T-helper 17 cell (primary cell): ENCODE measurements around the gene PXN. TPM values are rescaled to one million over a fixed set of nuclear protein-coding genes. Genes with fewer than 3 reads are reported as not detected.

Source experiments
- ATAC-seq: fragments of 150-1000 bp; cut with Tn5 transposase; 2 replicates; pipeline ENCODE4 v1.10.0; 2021; ENCODE audit warnings: mild to moderate bottlenecking, moderate library complexity
- DNase-seq, 3 donors: peaks; one replicate each; pipeline versions ENCODE4 v3.0.0 to v3.0.0-alpha.2; 2020 to 2021
- H3K9me3 ChIP-seq: one replicate; pipeline ENCODE4 v1.7.0; 2013; ENCODE audit warnings: low read length, mild to moderate bottlenecking; ENCODE audit not compliant: control insufficient read depth, poor library complexity, severe bottlenecking
- H3K27ac Mint-ChIP-seq: one replicate; pipeline ENCODE4 v1.8.0; 2022; ENCODE audit warnings: mild to moderate bottlenecking, moderate library complexity, mixed read lengths
- H3K27me3 Mint-ChIP-seq: one replicate; pipeline ENCODE4 v1.8.0; 2022; ENCODE audit warnings: mixed read lengths
- H3K36me3 Mint-ChIP-seq: one replicate; pipeline ENCODE4 v1.8.0; 2022; ENCODE audit warnings: low read depth, mixed read lengths
- H3K4me1 Mint-ChIP-seq: one replicate; pipeline ENCODE4 v1.8.0; 2022; ENCODE audit warnings: mild to moderate bottlenecking, mixed read lengths
- H3K4me3 Mint-ChIP-seq: one replicate; pipeline ENCODE4 v1.8.0; 2022; ENCODE audit warnings: mild to moderate bottlenecking, moderate library complexity, mixed read lengths
- total RNA-seq, 4 donors: library from RNA in 2 of 4; stranded (reverse) in 2 of 4; gene quantifications; one replicate each; pipeline ENCODE4 v1.2.3 and lab custom pipeline; 2022 to 2026

PXN gene
- total RNA-seq, 2 donors from 2014 or later: 155 to 190 TPM

DNA sequence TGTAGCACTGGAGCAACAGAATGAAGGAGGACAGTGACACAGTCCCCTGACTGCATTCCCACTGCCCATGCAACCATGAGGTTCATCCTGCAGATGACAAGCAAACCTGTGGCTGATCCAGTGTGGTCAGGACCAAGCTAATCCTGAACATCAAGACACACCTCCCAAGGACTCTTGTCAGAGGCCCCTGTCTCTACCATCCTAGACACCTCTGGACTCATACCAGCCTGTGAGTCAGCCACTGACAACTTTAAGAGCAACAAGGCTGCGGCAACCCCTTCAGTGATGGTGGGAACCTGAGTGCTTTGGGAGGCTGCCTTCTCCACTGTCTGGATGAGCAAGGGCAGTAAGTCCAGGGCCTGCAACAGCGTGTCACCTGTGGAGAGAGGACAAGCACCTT, 95.6 kb downstream of the PXN start:
- Mint-ChIP-seq H3K4me1 (no peaks in the 10 kb centered on the region), H3K36me3 (peaks cover 6% of the 10 kb centered on the region), H3K4me3 (no peak overlapping the region), H3K27ac (no peak overlapping the region), H3K27me3 (no peaks in the 10 kb centered on the region)
- no peak for DNase-seq
- ATAC-seq: no peak
- H3K9me3 ChIP-seq: no peaks in the 10 kb centered on the region

DNA sequence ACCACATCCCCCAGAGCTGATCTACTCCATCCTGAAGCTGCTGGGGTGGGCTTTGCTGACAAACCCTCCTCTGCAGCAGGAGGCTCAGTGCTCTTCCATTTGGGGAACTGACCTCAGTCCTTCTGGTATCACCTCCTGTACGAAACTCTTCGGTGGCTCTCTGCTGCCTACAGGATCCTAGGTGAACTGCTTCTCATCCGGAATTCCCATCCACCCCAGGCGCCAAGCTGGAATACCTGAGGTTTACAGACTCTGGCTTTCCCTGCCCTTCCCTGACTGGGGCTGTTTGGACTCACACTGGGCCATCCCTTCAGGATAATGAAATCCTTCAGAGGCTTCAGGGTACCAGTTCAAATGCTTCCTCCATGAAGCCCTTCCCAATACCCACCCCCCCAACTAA, 97.2 kb downstream of the PXN start:
- H3K27ac Mint-ChIP-seq: no peak overlapping the region
- H3K4me1 Mint-ChIP-seq: no peaks in the 10 kb centered on the region
- H3K36me3 Mint-ChIP-seq: peaks cover 6% of the 10 kb centered on the region

DNA sequence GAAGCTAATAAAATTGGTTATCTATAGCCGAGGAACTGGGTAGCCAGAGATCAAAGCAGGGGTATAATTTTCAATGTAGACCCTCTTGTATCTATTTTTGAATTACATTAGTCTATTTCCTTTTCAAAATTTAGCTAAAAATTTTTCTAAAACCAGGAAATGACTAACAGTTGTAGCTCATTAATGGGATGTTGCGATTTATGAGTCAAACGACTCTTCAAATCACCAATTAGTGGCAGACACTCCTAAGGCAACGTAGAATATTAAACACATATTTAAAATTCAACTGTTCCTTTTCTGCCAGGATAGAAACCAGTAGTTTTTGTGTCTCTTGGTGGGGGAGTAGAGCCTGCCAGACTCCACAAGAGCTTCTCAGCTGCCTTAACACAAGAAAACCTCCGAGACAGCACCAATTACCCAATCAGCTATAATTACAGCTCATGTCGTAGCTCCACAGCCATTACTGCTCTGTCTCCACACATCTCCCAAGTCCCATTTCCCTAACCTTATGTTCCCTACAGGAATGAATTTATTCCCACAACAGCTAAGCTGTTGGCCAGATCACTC, 97.9 kb downstream of the PXN start:
- Mint-ChIP-seq H3K4me3 (no peak overlapping the region), H3K27me3 (no peaks in the 10 kb centered on the region), H3K36me3 (peaks cover 6% of the 10 kb centered on the region), H3K27ac (no peak overlapping the region), H3K4me1 (no peaks in the 10 kb centered on the region)
- ATAC-seq: no peak
- no peak for DNase-seq
- H3K9me3 ChIP-seq: no peaks in the 10 kb centered on the region

More for the DNA sequence above, 97.2 kb downstream of the PXN start:
- DNase-seq (no peak), ATAC-seq (no peak)
- Mint-ChIP-seq H3K4me3 (no peak overlapping the region), H3K27me3 (no peaks in the 10 kb centered on the region)
- H3K9me3 ChIP-seq: no peaks in the 10 kb centered on the region

DNA sequence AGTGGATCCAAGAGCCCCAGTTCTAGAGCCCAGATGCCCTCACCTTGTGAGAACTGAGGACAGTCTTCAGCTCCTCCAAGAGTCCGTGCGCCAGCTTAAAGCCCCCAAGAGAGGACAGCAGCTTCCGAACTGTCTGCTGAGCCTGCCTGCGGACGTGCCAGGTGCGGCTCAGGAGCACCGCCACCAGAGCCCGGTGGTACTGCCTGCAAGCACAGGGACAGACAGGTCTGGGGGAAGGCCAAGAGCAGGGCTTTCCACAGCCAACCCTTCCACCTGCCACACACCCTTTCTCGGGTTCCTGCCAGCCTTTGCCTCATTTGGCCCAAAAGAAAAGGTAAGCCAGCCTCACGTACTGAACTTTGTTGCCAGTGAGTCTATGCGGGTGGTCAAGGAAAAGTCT, 101.2 kb downstream of the PXN start:
- Mint-ChIP-seq H3K4me3 (no peak overlapping the region), H3K27ac (no peak overlapping the region), H3K4me1 (peaks cover 3% of the 10 kb centered on the region), H3K27me3 (no peaks in the 10 kb centered on the region), H3K36me3 (peaks cover 12% of the 10 kb centered on the region)
- H3K9me3 ChIP-seq: no peaks in the 10 kb centered on the region
- no peak for DNase-seq
- no peak for ATAC-seq

DNA sequence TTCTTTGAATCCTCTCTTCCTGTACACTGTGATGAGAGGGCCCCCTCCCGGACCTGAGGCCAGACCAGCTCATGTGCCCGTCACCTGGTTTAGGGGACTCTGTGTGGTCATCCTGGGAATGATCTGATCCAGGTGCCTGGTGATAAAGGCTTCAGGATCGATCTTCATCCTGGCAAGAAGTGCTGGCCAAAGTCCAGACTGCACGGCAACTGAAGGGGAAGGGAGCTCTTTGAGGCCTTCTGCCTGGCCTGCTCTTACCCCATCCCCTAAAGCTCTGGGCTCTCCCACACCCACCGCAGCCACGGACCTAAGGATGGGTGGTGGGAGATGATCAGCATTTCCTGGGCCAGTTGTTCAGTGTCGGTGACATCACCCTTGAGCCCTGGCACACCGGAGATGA, 102.8 kb downstream of the PXN start:
- H3K9me3 ChIP-seq: no peaks in the 10 kb centered on the region
- Mint-ChIP-seq H3K36me3 (peaks cover 9% of the 10 kb centered on the region), H3K4me3 (no peak overlapping the region), H3K27ac (no peak overlapping the region), H3K4me1 (peaks cover 4% of the 10 kb centered on the region), H3K27me3 (no peaks in the 10 kb centered on the region)
- ATAC-seq: no peak
- DNase-seq: no peak

DNA sequence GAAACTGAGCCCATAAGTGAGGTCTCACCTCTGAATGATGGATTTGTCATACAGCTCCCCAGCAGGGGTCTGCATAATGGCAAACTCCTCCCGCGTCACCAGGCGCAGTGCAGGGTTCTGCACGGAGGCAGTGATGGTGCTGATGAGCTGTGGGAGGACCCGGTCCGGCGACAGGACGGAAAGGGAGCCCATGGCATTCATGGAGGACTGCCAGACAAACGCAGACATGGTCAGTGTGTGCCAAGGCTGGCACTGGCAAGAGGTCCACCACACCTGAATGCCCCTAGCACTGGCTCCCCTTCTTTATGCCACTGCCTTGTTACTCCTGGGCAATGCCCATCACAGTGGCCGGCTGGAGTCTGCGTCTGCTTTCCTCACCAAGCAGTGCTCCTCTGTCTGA, 103.7 kb downstream of the PXN start:
- H3K36me3 Mint-ChIP-seq: peaks cover 11% of the 10 kb centered on the region
- no peak for DNase-seq

More for the DNA sequence above, 103.7 kb downstream of the PXN start:
- Mint-ChIP-seq H3K4me3 (no peak overlapping the region), H3K27ac (no peak overlapping the region), H3K4me1 (peaks cover 8% of the 10 kb centered on the region), H3K27me3 (no peaks in the 10 kb centered on the region)
- no peak for ATAC-seq
- H3K9me3 ChIP-seq: no peaks in the 10 kb centered on the region

Other genes with a start within 250 kb of the PXN start
- gene RAB35, start 149.0 kb downstream of the PXN start, total RNA-seq: 10 to 100 TPM; 53.3 to 64.9 TPM
- 100 to 1,000 TPM; 150 to 163 TPM for gene GCN1, start 71.0 kb downstream of the PXN start, total RNA-seq
- 1,000 to 10,000 TPM; 2,187 to 2,381 TPM for gene RPLP0, start 64.6 kb downstream of the PXN start, total RNA-seq
- gene RNU4-2, start 26.2 kb upstream of the PXN start, total RNA-seq: over 10,000 TPM; 12,026 to 15,039 TPM
- gene RNU4-1, start 27.5 kb upstream of the PXN start, total RNA-seq: 1,000 to 10,000 TPM; 2,168 to 2,286 TPM
- gene SIRT4, start 36.6 kb upstream of the PXN start, total RNA-seq: 1 to 10 TPM in 1 of 2 donors, under 1 TPM in 1; 0.45 to 1.4 TPM
- not detected for gene PLA2G1B, start 62.0 kb upstream of the PXN start, total RNA-seq
- not detected for gene MSI1, start 103.4 kb upstream of the PXN start, total RNA-seq
- gene COX6A1, start 172.4 kb upstream of the PXN start, total RNA-seq: 100 to 1,000 TPM; 136 to 144 TPM
- gene TRIAP1, start 180.7 kb upstream of the PXN start, total RNA-seq: 10 to 100 TPM; 18.6 to 21.9 TPM
- gene GATC, start 180.7 kb upstream of the PXN start, total RNA-seq: 10 to 100 TPM; 15.6 to 18.7 TPM
- gene SRSF9, start 204.0 kb upstream of the PXN start, total RNA-seq: 100 to 1,000 TPM; 122 to 124 TPM
- gene DYNLL1, start 230.4 kb upstream of the PXN start, total RNA-seq: 10 to 100 TPM; 70.2 to 72.2 TPM